ENCODE data around the gene FILIP1L. TPM values are rescaled to one million over a fixed set of nuclear protein-coding genes. Genes with fewer than 3 reads are reported as not detected.

Gene FILIP1L
- polyA plus RNA-seq, 3 donors: 0.13 to 0.40 (median 0.25) TPM

DNA sequence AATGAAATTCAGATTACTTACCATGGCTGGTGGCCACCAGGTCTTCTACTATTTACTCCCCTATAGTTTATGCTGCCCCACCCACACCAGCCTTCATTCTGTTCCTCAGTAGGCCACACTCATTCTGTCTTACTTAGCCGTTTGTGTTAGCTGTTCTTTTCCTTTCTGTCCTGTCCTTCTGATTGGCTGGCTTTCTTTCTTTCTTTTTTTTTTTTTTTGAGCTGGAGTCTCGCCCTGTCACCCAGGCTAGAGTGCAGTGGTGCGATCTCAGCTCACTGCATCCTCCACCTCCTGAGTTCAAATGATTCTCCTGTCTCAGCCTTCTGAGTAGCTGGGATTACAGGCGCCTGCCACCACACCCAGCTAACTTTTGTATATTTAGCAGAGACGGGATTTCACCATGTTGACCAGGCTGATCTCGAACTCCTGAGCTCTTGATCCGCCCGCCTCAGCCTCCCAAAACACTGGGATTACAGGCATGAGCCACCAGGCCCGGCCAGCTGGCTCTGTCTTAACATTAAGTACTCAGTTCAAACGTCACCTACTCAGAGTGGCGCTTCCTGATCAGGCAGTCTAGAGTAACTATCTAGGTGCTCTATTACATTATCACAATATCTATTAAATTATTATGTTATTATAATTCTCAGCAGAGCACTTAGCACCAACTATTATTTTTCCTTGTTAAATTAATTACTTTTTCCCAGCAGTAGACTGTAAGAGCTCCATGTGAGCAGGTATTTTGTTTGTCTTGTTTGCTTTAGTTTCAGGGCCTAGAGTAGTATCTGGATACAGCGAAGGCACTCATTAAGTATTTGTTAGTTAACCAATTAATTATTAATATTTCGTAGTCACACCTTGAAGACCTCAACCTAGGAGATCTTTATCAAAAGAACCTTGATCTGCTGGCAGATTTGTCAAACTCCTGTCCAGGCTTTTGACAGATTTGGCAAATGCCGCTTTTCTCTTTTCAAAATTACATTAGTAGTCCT, 290.3 kb downstream of the FILIP1L start:
- no peaks in the 10 kb centered on the region for H3K27me3 ChIP-seq (ENCODE audit: control insufficient read depth in 2 of 2, insufficient read depth in 2 of 2, low read length in 2 of 2)
- WGBS (ENCODE audit: insufficient coverage): 95% methylated on average over 5 of the region's 14 CpGs
- no peaks in the 10 kb centered on the region for H3K4me1 ChIP-seq (ENCODE audit: control insufficient read depth in 1 of 2, insufficient read depth in 2 of 2, low read length in 2 of 2)
- no peak overlapping the region for H3K4me3 ChIP-seq (replicated peaks in 1 of 3; ENCODE audit: low read depth in 2 of 3, low read length in 3 of 3)
- intact Hi-C loops (cut with micrococcal nuclease): no loop called here
- DNase-seq: no peak
- peaks cover 0 to 2% (median 0%) of the 10 kb centered on the region in 3 donors for H3K27me3 Mint-ChIP-seq (ENCODE audit: low read depth in 3 of 3)
- H2AFZ ChIP-seq (ENCODE audit: insufficient read depth, low read depth, low read length, poor library complexity, severe bottlenecking): no peak overlapping the region
- no peaks in the 10 kb centered on the region for H3K36me3 ChIP-seq (replicated peaks in 1 of 2; ENCODE audit: control insufficient read depth in 1 of 2, insufficient read depth in 2 of 2, low read length in 2 of 2)
- no peaks in the 10 kb centered on the region for H3K9me3 Mint-ChIP-seq
- H3K79me2 ChIP-seq (ENCODE audit: insufficient read depth, low read length): no peaks in the 10 kb centered on the region
- peak overlapping the region in 1 of 7 donors; percentile 28 for H3K27ac Mint-ChIP-seq
- H3K9ac ChIP-seq (ENCODE audit: insufficient read depth, low read length, poor library complexity, severe bottlenecking): no peak overlapping the region
- no peak overlapping the region for H3K4me3 Mint-ChIP-seq
- no peak overlapping the region for H3K27ac ChIP-seq (ENCODE audit: low read depth in 1 of 2, low read length in 2 of 2)
- peaks cover 3% of the 10 kb centered on the region for H3K4me1 Mint-ChIP-seq
- no peaks in the 10 kb centered on the region for H3K36me3 Mint-ChIP-seq
- no peaks in the 10 kb centered on the region for H3K9me3 ChIP-seq (replicated peaks in 1 of 2; ENCODE audit: control insufficient read depth in 1 of 2, insufficient read depth in 1 of 2, low read length in 2 of 2)
- no peak for TF ChIP-seq CTCF (IDR thresholded peaks at IDR 0.05)
- no peaks in the 10 kb centered on the region for H4K20me1 ChIP-seq (ENCODE audit: insufficient read depth, low read length)
- H3K4me2 ChIP-seq (replicated peaks; ENCODE audit: extremely low read depth, low read length, poor library complexity, severe bottlenecking): no peak overlapping the region

DNA sequence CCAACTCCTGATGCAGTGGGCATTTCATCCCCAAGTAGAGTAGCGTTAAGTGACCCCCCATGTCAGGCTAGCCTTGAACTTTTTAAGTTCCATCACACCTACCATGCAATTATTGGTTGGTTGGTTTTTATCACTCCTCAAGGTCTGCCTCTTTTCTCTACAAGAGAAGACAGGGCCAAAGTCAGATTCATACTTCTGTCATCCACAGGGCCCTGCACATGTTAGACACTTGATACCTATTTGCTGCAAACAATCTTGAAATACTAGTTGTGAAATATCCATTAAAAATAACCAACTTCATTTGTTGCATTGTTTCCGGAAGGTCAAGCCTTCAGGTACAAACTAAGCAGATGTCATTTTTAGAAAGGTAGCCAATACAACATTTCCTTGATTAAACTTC, 295.5 kb downstream of the FILIP1L start:
- DNase-seq: no peak
- no peaks in the 10 kb centered on the region for H3K9me3 Mint-ChIP-seq
- peak overlapping the region; percentile 84 for H2AFZ ChIP-seq (ENCODE audit: insufficient read depth, low read depth, low read length, poor library complexity, severe bottlenecking)
- no peaks in the 10 kb centered on the region for H3K36me3 Mint-ChIP-seq
- intact Hi-C loops (cut with micrococcal nuclease): loop anchor here in 1 of 2 donors (10.0 kb wide), 1 partner anchor 886 kb away; the partner anchor contains the start of gene TFG
- no peak overlapping the region for H3K9ac ChIP-seq (ENCODE audit: insufficient read depth, low read length, poor library complexity, severe bottlenecking)
- H3K4me1 Mint-ChIP-seq: peaks cover 18% of the 10 kb centered on the region
- H3K79me2 ChIP-seq (ENCODE audit: insufficient read depth, low read length): no peaks in the 10 kb centered on the region
- H3K4me1 ChIP-seq (ENCODE audit: control insufficient read depth in 1 of 2, insufficient read depth in 2 of 2, low read length in 2 of 2): peaks cover 16 to 19% of the 10 kb centered on the region in 2 donors
- no CpG with 5 or more reads among the region's 2 CpGs for WGBS (ENCODE audit: insufficient coverage)
- H3K9me3 ChIP-seq (replicated peaks in 1 of 2; ENCODE audit: control insufficient read depth in 1 of 2, insufficient read depth in 1 of 2, low read length in 2 of 2): no peaks in the 10 kb centered on the region
- H3K4me2 ChIP-seq (replicated peaks; ENCODE audit: extremely low read depth, low read length, poor library complexity, severe bottlenecking): peak overlapping the region; percentile 87
- H3K27me3 ChIP-seq (ENCODE audit: control insufficient read depth in 2 of 2, insufficient read depth in 2 of 2, low read length in 2 of 2): no peaks in the 10 kb centered on the region
- H3K27ac Mint-ChIP-seq: no peak overlapping the region
- TF ChIP-seq CTCF (IDR thresholded peaks at IDR 0.05): no peak
- no peaks in the 10 kb centered on the region for H3K36me3 ChIP-seq (replicated peaks in 1 of 2; ENCODE audit: control insufficient read depth in 1 of 2, insufficient read depth in 2 of 2, low read length in 2 of 2)
- no peak overlapping the region for H3K27ac ChIP-seq (ENCODE audit: low read depth in 1 of 2, low read length in 2 of 2)
- H4K20me1 ChIP-seq (ENCODE audit: insufficient read depth, low read length): no peaks in the 10 kb centered on the region
- H3K27me3 Mint-ChIP-seq (ENCODE audit: low read depth in 3 of 3): peaks cover 0 to 2% (median 2%) of the 10 kb centered on the region in 3 donors
- H3K4me3 Mint-ChIP-seq: no peak overlapping the region
- H3K4me3 ChIP-seq (replicated peaks in 1 of 3; ENCODE audit: low read depth in 2 of 3, low read length in 3 of 3): peak overlapping the region in 1 of 3 experiments; percentile 77

All from CD14-positive monocyte (primary cell).